Gastrocnemius medialis (tissue), 4 donors: Measurements from ENCODE around the gene RBMS3. TPM values are rescaled to one million over a fixed set of nuclear protein-coding genes. Genes with fewer than 3 reads are reported as not detected.

Experiments used
- ATAC-seq, 2 donors: fragments of 150-250 bp; one replicate each; pipeline ENCODE4 v1.9.1; 2016
- DNase-seq, 2 donors: peaks; one replicate each; pipeline ENCODE4 v3.0.0-alpha.2; 2019
- H3K27ac ChIP-seq, 4 donors: fragments of 200-600 bp; sonication (generic); 1 replicate in 1 of 4; 2 replicates in 3 of 4; pipeline ENCODE4 v1.5.1; 2016 to 2018; ENCODE audit warnings: mild to moderate bottlenecking in 2 of 4, moderate library complexity in 1 of 4
- H3K27me3 ChIP-seq, 3 donors: fragments of 200-600 bp; sonication (generic) in 2 of 3; 1 replicate in 1 of 3; 2 replicates in 2 of 3; pipeline versions ENCODE4 v1.5.1 to v1.6.0; 2016 to 2019; ENCODE audit warnings: mild to moderate bottlenecking in 1 of 3, moderate library complexity in 1 of 3
- H3K36me3 ChIP-seq, 2 donors: fragments of 200-600 bp; sonication (generic) in 1 of 2; one replicate each; pipeline ENCODE4 v1.5.1; 2017 to 2018
- H3K4me1 ChIP-seq, 2 donors: fragments of 200-600 bp; sonication (generic) in 1 of 2; one replicate each; pipeline ENCODE4 v1.5.1; 2016 to 2017; ENCODE audit warnings: mild to moderate bottlenecking in 2 of 2
- H3K4me3 ChIP-seq, 4 donors: fragments of 200-600 bp; sonication (generic) in 3 of 4; 1 replicate in 1 of 4; 2 replicates in 3 of 4; pipeline ENCODE4 v1.5.1; 2016 to 2019; ENCODE audit warnings: mild to moderate bottlenecking in 2 of 4
- H3K9me3 ChIP-seq, 3 donors: fragments of 200-600 bp; sonication (generic) in 2 of 3; 1 replicate in 1 of 3; 2 replicates in 2 of 3; pipeline ENCODE4 v1.5.1; 2016 to 2019
- CTCF ChIP-seq, 5 experiments: fragments of 450-650 bp in 3 of 5; fragments of 200-600 bp in 2 of 5; sonication (generic) in 2 of 5; IDR thresholded peaks in 4 of 5; conservative IDR thresholded peaks in 1 of 5; 1 replicate in 4 of 5; 2 replicates in 1 of 5; pipeline ENCODE4 v1.5.1; 2016 to 2019; ENCODE audit warnings: antibody characterized with exemption in 5 of 5, mild to moderate bottlenecking in 3 of 5, moderate library complexity in 3 of 5
- POLR2A ChIP-seq, 2 donors: fragments of 450-650 bp; IDR thresholded peaks; one replicate each; pipeline ENCODE4 v1.6.1; 2017; ENCODE audit warnings: antibody characterized with exemption in 2 of 2, mild to moderate bottlenecking in 2 of 2, moderate library complexity in 2 of 2
- in situ Hi-C, 4 donors: fragments of 200-750 bp; cut with MboI; loops; one replicate each; pipeline versions ENCODE4 v1.15.0 to v1.8.0; 2017; ENCODE audit warnings: low sequenced_read_pairs in 4 of 4
- intact Hi-C: fragments of 100-400 bp; cut with DNase I; formaldehyde crosslinking; loops from one replicate; pipeline ENCODE4 v1.15.1; 2023; ENCODE audit warnings: low total_unique reads
- total RNA-seq, 4 donors: library from RNA; depleted of rRNA; stranded (reverse); fragments of >200 nt; gene quantifications; one replicate each; pipeline versions ENCODE4 v1.1.0 to v1.2.3, GENCODE V29; 2016

Gene RBMS3
- total RNA-seq, 4 donors from 2014 or later: 16.1 to 38.8 (median 22.7) TPM

GRCh38 chr3:29880809-29881208 is 599.9 kb downstream of the RBMS3 start:
- Histone ChIP-seq H3K9me3 (no peaks in the 10 kb centered on the region), H3K27ac (no peak overlapping the region), H3K4me1 (no peaks in the 10 kb centered on the region), H3K4me3 (no peak overlapping the region), H3K36me3 (no peaks in the 10 kb centered on the region), H3K27me3 (no peaks in the 10 kb centered on the region)
- ATAC-seq (no peak), DNase-seq (no peak)
- intact Hi-C loops (no loop called here), in situ Hi-C loops (no loop called here)
- TF ChIP-seq POLR2A (IDR thresholded peaks at IDR 0.05) (no peak), CTCF (IDR thresholded peaks at IDR 0.05 in 4 of 5, conservative IDR thresholded peaks at IDR 0.05 in 1 of 5) (no peak)

GRCh38 chr3:29887451-29887850 is 606.6 kb downstream of the RBMS3 start:
- no peaks in the 10 kb centered on the region for H3K9me3 ChIP-seq
- no peak for ATAC-seq
- no peak overlapping the region for H3K27ac ChIP-seq
- in situ Hi-C loops: no loop called here
- intact Hi-C loops: no loop called here
- no peak overlapping the region for H3K4me3 ChIP-seq
- no peak for DNase-seq
- H3K27me3 ChIP-seq: no peaks in the 10 kb centered on the region
- peaks cover 14% of the 10 kb centered on the region in 2 donors for H3K4me1 ChIP-seq
- TF ChIP-seq POLR2A (IDR thresholded peaks at IDR 0.05) (no peak), CTCF (IDR thresholded peaks at IDR 0.05 in 4 of 5, conservative IDR thresholded peaks at IDR 0.05 in 1 of 5) (no peak)
- no peaks in the 10 kb centered on the region for H3K36me3 ChIP-seq

GRCh38 chr3:29889215-29889614 is 608.3 kb downstream of the RBMS3 start:
- TF ChIP-seq POLR2A (IDR thresholded peaks at IDR 0.05) (no peak), CTCF (IDR thresholded peaks at IDR 0.05 in 4 of 5, conservative IDR thresholded peaks at IDR 0.05 in 1 of 5) (no peak)
- no peak for ATAC-seq
- no peaks in the 10 kb centered on the region for H3K36me3 ChIP-seq

GRCh38 chr3:29890801-29891200 is 609.9 kb downstream of the RBMS3 start:
- in situ Hi-C loops (no loop called here), intact Hi-C loops (no loop called here)
- DNase-seq (no peak), ATAC-seq (no peak)
- H3K9me3 ChIP-seq: no peaks in the 10 kb centered on the region
- H3K4me3 ChIP-seq: no peak overlapping the region
- no peak overlapping the region for H3K27ac ChIP-seq
- TF ChIP-seq POLR2A (IDR thresholded peaks at IDR 0.05) (no peak), CTCF (IDR thresholded peaks at IDR 0.05 in 4 of 5, conservative IDR thresholded peaks at IDR 0.05 in 1 of 5) (no peak)
- no peaks in the 10 kb centered on the region for H3K36me3 ChIP-seq
- no peaks in the 10 kb centered on the region for H3K27me3 ChIP-seq
- peaks cover 14% of the 10 kb centered on the region in 2 donors for H3K4me1 ChIP-seq

More at GRCh38 chr3:29889215-29889614, 608.3 kb downstream of the RBMS3 start:
- Histone ChIP-seq H3K27me3 (no peaks in the 10 kb centered on the region), H3K4me1 (peaks cover 14% of the 10 kb centered on the region in 2 donors), H3K4me3 (no peak overlapping the region), H3K9me3 (no peaks in the 10 kb centered on the region), H3K27ac (no peak overlapping the region)
- no peak for DNase-seq
- intact Hi-C loops (no loop called here), in situ Hi-C loops (no loop called here)

GRCh38 chr3:29892976-29893554 is 612.2 kb downstream of the RBMS3 start:
- H3K9me3 ChIP-seq: no peaks in the 10 kb centered on the region
- no peaks in the 10 kb centered on the region for H3K27me3 ChIP-seq
- ATAC-seq (no peak), DNase-seq (no peak)
- H3K36me3 ChIP-seq: no peaks in the 10 kb centered on the region
- in situ Hi-C loops: no loop called here
- intact Hi-C loops: no loop called here
- H3K27ac ChIP-seq: no peak overlapping the region
- no peak overlapping the region for H3K4me3 ChIP-seq
- H3K4me1 ChIP-seq: peaks cover 14% of the 10 kb centered on the region in 2 donors
- no peak for TF ChIP-seq CTCF (IDR thresholded peaks at IDR 0.05 in 4 of 5, conservative IDR thresholded peaks at IDR 0.05 in 1 of 5)
- TF ChIP-seq POLR2A (IDR thresholded peaks at IDR 0.05): no peak
